Thymus (tissue), 11 donors: ENCODE measurements around the gene GRID1. TPM values are rescaled to one million over a fixed set of nuclear protein-coding genes. Genes with fewer than 3 reads are reported as not detected.
"Not testable (repeated sequence)": the region's sequence is repeated elsewhere in the genome, so short reads cannot be mapped to it uniquely, and the experiment has no call there.

ENCODE experiments used
- DNase-seq, 9 donors: peaks; one replicate each; pipeline ENCODE4 v3.0.0-alpha.2; 2013; ENCODE audit warnings: low spot score in 9 of 9, low read depth in 6 of 9, missing footprints in 1 of 9
- H3K27ac ChIP-seq, 2 donors: one replicate each; pipeline ENCODE4 v1.5.1; 2013; ENCODE audit warnings: control low read depth in 1 of 2, low read depth in 1 of 2, low read length in 1 of 2, mild to moderate bottlenecking in 1 of 2, moderate library complexity in 1 of 2
- H3K27me3 ChIP-seq, 2 donors: one replicate each; pipeline ENCODE4 v1.5.1; 2013; ENCODE audit warnings: low read length in 1 of 2; ENCODE audit not compliant: control insufficient read depth in 2 of 2, insufficient read depth in 1 of 2
- H3K36me3 ChIP-seq, 2 donors: one replicate each; pipeline ENCODE4 v1.5.1; 2013; ENCODE audit warnings: low read length in 1 of 2, mild to moderate bottlenecking in 1 of 2, moderate library complexity in 1 of 2; ENCODE audit not compliant: control insufficient read depth in 2 of 2, insufficient read depth in 2 of 2
- H3K4me1 ChIP-seq, 2 donors: one replicate each; pipeline ENCODE4 v1.5.1; 2013; ENCODE audit warnings: low read length in 2 of 2; ENCODE audit not compliant: control insufficient read depth in 2 of 2, insufficient read depth in 2 of 2
- H3K4me3 ChIP-seq, 2 donors: one replicate each; pipeline ENCODE4 v1.5.1; 2013; ENCODE audit warnings: low read length in 2 of 2, control low read depth in 1 of 2, mild to moderate bottlenecking in 1 of 2
- H3K9me3 ChIP-seq, 2 donors: one replicate each; pipeline ENCODE4 v1.5.1; 2013; ENCODE audit warnings: low read length in 1 of 2, mild to moderate bottlenecking in 1 of 2; ENCODE audit not compliant: control insufficient read depth in 2 of 2, insufficient read depth in 1 of 2
- whole genome bisulfite sequencing: extraction: QIAGEN DNeasy Blood & Tissue Kit; methylation state at CpG from one replicate; pipeline ENCODE4 v1.1.7; 2013; 5-methylcytosine and 5-hydroxymethylcytosine counted together
- polyA plus RNA-seq: library from polyadenylated mRNA; stranded (reverse); fragments of 200-250 nt; gene quantifications from one replicate; pipeline ENCODE4 v1.2.3, GENCODE V29; 2013
- total RNA-seq: library from RNA; stranded (reverse); fragments of 120-200 nt; gene quantifications from one replicate; pipeline ENCODE4 v1.2.4, GENCODE V29; 2013
- donor health status: healthy.

GRID1 gene
- total and polyA plus RNA-seq, 2 donors, result 0.33 to 0.46 TPM

DNA sequence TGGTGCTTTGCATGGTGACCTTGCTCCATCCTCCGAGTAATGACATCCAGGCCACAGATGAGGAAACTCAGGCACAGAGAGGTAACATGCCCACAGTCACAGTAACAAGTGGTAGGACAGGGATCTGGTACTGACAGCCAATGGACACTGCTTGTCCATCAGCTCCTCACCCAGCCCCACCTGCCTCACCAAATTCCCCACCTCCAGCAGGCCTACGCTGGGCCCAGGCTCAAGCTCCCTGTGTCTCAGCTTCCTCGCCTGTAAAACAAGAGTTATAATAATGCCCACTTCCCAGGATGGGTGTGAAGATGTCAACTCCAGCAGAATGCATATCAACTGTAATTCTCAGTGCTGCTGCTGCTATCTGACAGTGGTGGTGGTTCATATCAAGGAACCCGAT, 123.8 kb downstream of the GRID1 start:
- WGBS, result 97% methylated on average over 4 of the region's 4 CpGs
- Histone ChIP-seq H3K9me3 (no peaks in the 10 kb centered on the region), H3K4me1 (no peaks in the 10 kb centered on the region)

GRCh38 chr10:86238089-86238488, 128.5 kb downstream of the GRID1 start:
- WGBS, result 47% methylated on average over 2 of the region's 2 CpGs
- H3K9me3 ChIP-seq, H3K4me1 ChIP-seq, H3K27ac ChIP-seq, H3K36me3 ChIP-seq, H3K27me3 ChIP-seq, DNase-seq, H3K4me3 ChIP-seq: not testable (repeated sequence)

More for the DNA sequence above, 123.8 kb downstream of the GRID1 start:
- no peak for DNase-seq
- H3K36me3 ChIP-seq, result no peaks in the 10 kb centered on the region
- H3K27ac ChIP-seq, result no peak overlapping the region
- no peak overlapping the region for H3K4me3 ChIP-seq
- no peaks in the 10 kb centered on the region for H3K27me3 ChIP-seq

- no peaks in the 10 kb centered on the region for H3K9me3 ChIP-seq
- WGBS, result 93% methylated on average over 11 of the region's 11 CpGs
- H3K4me1 ChIP-seq, result no peaks in the 10 kb centered on the region
- H3K27me3 ChIP-seq, result peaks cover 0 to 2% of the 10 kb centered on the region in 2 donors
- H3K4me3 ChIP-seq, result no peak overlapping the region
- DNase-seq, result no peak
- no peak overlapping the region for H3K27ac ChIP-seq
- H3K36me3 ChIP-seq, result no peaks in the 10 kb centered on the region
Measured at GRCh38 chr10:86234541-86235270, 131.9 kb downstream of the GRID1 start.

- Histone ChIP-seq H3K36me3 (no peaks in the 10 kb centered on the region), H3K4me3 (no peak overlapping the region), H3K27me3 (peaks cover 0 to 2% of the 10 kb centered on the region in 2 donors), H3K27ac (no peak overlapping the region), H3K9me3 (no peaks in the 10 kb centered on the region), H3K4me1 (no peaks in the 10 kb centered on the region)
- WGBS, result 42% methylated on average over 7 of the region's 7 CpGs
- DNase-seq, result no peak
Measured at GRCh38 chr10:86234107-86234506, 132.5 kb downstream of the GRID1 start.

DNA sequence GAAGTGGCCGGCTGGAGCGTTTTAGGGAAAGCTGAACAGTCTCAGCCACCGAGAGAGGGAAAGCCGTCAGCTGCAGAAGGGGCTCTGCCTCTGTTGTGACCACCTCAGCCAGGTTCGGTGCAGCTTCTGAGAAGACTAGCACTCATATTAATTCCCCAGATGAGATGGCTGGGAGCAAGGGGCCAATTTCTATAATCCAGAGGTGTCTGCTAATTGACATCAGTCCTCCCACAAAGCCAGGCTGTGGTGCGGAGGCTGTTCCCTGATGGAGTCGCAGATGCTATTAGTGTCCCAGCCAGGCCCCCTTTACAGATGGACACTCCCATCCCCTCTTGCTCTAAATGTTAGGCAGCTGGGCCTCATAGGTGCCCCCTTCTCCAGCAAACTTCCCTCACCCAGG, 133.5 kb downstream of the GRID1 start:
- H3K4me1 ChIP-seq, result no peaks in the 10 kb centered on the region

DNA sequence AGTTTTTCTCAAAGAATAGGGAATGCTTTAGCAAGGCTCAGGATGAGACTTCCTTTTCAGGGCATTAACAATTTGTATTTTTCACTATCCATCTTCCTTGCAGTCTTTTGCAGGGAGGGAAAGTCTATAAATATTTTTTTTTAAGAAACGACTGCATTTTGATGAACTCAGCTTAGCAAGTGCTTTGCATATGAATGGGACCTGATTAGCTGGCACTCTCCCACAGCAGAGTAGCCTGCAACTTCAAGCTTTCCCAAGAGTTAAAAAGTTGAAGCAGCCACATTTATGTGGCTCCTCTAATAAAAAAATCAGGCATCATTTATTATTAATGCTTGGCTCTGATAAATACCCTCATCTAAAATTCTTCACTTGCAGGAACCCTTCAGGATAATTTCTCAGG, 134.0 kb downstream of the GRID1 start:
- peaks cover 0 to 2% of the 10 kb centered on the region in 2 donors for H3K27me3 ChIP-seq
- H3K4me1 ChIP-seq, result no peaks in the 10 kb centered on the region
- no peaks in the 10 kb centered on the region for H3K9me3 ChIP-seq
- no peaks in the 10 kb centered on the region for H3K36me3 ChIP-seq
- H3K4me3 ChIP-seq, result no peak overlapping the region
- WGBS, result 54% methylated on average over 1 of the region's 1 CpG
- no peak for DNase-seq
- no peak overlapping the region for H3K27ac ChIP-seq

More for the DNA sequence above, 133.5 kb downstream of the GRID1 start:
- Histone ChIP-seq H3K36me3 (no peaks in the 10 kb centered on the region), H3K27ac (no peak overlapping the region), H3K9me3 (no peaks in the 10 kb centered on the region), H3K4me3 (no peak overlapping the region), H3K27me3 (peaks cover 0 to 2% of the 10 kb centered on the region in 2 donors)
- DNase-seq, result no peak
- 98% methylated on average over 7 of the region's 7 CpGs for WGBS

DNA sequence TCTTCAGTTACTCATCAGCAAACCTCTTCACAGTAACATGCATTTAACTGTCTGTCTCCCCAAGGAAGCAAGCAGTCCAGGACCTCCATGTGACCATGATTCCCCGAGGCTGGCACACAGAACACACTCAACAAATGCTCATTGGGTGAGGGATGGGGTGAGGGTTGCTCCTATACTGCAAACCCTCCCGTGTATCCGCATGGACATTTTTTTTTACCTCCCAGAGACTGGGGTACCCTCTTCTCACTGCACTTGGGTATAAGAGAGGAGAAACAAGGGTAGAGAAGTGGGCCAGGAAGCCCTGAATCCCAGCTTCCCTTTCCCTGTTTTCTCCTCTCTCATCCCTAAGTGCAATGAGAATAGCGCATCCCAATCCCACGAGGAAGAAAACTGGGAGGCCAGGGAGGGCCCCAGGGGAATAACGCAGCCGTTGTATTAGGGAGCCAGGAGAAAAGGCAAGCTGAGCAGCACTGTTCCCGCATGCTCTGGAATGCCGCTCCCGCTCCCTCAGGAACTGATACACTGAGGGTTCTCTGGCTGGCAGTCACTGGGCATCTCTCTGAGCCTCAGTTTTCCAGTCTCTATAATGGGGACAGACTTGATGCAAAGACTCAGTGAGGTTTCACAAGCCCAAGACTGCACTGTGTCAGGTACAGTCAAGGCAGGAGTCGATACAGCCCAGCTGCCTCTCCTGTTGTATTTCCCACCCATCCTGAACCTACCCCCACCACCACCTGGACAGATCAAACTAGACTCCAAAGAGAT, 134.6 kb downstream of the GRID1 start:
- Histone ChIP-seq H3K4me1 (no peaks in the 10 kb centered on the region), H3K4me3 (no peak overlapping the region), H3K9me3 (no peaks in the 10 kb centered on the region), H3K27ac (no peak overlapping the region), H3K36me3 (no peaks in the 10 kb centered on the region), H3K27me3 (peaks cover 0 to 2% of the 10 kb centered on the region in 2 donors)
- DNase-seq, result no peak
- WGBS, result 84% methylated on average over 11 of the region's 11 CpGs

DNA sequence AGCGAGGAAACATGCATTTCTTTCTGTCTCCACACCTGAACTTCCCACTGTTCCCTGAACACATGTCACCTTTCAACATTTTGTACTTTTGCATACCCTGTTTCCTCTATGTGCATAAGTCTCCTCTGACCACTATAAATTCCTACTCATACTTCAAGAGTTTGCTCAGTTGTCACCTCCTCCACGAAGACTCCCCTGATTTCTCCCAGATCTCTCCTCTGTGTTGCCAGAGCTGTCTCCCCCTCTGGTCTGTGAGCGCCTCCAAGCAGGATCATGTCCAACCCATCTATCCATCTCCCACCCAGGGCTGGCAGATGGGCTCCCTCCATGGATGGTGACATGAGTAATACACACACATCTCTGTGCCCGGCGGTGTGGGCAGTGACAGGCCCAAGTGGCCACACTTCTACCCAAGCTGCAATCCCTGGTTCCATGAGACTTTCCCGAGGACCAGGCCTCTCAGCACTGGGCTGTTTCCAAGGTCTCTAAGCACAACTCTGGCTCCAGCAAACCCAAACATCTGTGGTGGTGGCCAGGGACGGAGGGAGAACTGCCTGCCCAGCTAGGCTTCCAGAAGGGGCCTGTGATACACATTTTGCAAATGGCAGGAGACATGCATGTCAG, 135.9 kb downstream of the GRID1 start:
- 82% methylated on average over 7 of the region's 7 CpGs for WGBS
- DNase-seq, result no peak
- Histone ChIP-seq H3K9me3 (no peaks in the 10 kb centered on the region), H3K4me1 (no peaks in the 10 kb centered on the region), H3K4me3 (no peak overlapping the region), H3K27ac (no peak overlapping the region), H3K27me3 (peaks cover 0 to 2% of the 10 kb centered on the region in 2 donors), H3K36me3 (no peaks in the 10 kb centered on the region)
